Esophagus muscularis mucosa (tissue), 4 donors: ENCODE measurements around the gene TBL1XR1.

ENCODE experiments used
- EP300 ChIP-seq: sonication (generic); formaldehyde crosslinking; IDR thresholded peaks from one replicate; pipeline ENCODE4 v1.6.1; 2017; ENCODE audit warnings: antibody characterized with exemption
- POLR2A ChIP-seq: fragments of 450-650 bp; IDR thresholded peaks from one replicate; pipeline ENCODE4 v1.6.1; 2017; ENCODE audit warnings: antibody characterized with exemption, moderate library complexity, mild to moderate bottlenecking, low read depth
- POLR2AphosphoS5 ChIP-seq, 2 donors: sonication (generic); formaldehyde crosslinking; IDR thresholded peaks; one replicate each; pipeline ENCODE4 v1.6.1; 2017; ENCODE audit warnings: antibody characterized with exemption in 2 of 2
- TF ChIP-seq, protein P1 (sequence below), 3 experiments: fragments of 200-600 bp in 2 of 3; fragments of 450-650 bp in 1 of 3; sonication (generic) in 2 of 3; IDR thresholded peaks; one replicate each; pipeline ENCODE4 v1.5.1; 2017 to 2019; ENCODE audit warnings: antibody characterized with exemption in 3 of 3, mild to moderate bottlenecking in 2 of 3, moderate library complexity in 1 of 3

GRCh38 chr3:177162742-177163141, 34.5 kb downstream of the TBL1XR1 start:
- TF ChIP-seq, protein P1, sequence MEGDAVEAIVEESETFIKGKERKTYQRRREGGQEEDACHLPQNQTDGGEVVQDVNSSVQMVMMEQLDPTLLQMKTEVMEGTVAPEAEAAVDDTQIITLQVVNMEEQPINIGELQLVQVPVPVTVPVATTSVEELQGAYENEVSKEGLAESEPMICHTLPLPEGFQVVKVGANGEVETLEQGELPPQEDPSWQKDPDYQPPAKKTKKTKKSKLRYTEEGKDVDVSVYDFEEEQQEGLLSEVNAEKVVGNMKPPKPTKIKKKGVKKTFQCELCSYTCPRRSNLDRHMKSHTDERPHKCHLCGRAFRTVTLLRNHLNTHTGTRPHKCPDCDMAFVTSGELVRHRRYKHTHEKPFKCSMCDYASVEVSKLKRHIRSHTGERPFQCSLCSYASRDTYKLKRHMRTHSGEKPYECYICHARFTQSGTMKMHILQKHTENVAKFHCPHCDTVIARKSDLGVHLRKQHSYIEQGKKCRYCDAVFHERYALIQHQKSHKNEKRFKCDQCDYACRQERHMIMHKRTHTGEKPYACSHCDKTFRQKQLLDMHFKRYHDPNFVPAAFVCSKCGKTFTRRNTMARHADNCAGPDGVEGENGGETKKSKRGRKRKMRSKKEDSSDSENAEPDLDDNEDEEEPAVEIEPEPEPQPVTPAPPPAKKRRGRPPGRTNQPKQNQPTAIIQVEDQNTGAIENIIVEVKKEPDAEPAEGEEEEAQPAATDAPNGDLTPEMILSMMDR (IDR thresholded peaks at IDR 0.05) = no peak
- TF ChIP-seq POLR2A (no peak), POLR2AphosphoS5 (IDR thresholded peaks at IDR 0.05) (no peak), EP300 (no peak)
